Ovary (tissue), 9 donors: ENCODE results near the gene GPR135. TPM values are rescaled to one million over a fixed set of nuclear protein-coding genes. Genes with fewer than 3 reads are reported as not detected.

Experiments
- DNase-seq, 5 donors: peaks; one replicate each; pipeline ENCODE4 v3.0.0-alpha.2; 2019 to 2020
- H3K27ac ChIP-seq, 2 donors: fragments of 200-600 bp; one replicate each; pipeline versions ENCODE4 v1.5.1 to v1.8.0; 2019 to 2022
- H3K27me3 ChIP-seq: fragments of 200-600 bp; one replicate; pipeline ENCODE4 v1.8.0; 2022
- H3K36me3 ChIP-seq: fragments of 200-600 bp; sonication (generic); one replicate; pipeline ENCODE4 v1.5.1; 2019
- H3K4me1 ChIP-seq: one replicate; pipeline ENCODE4 v1.8.1; 2013; ENCODE audit warnings: mild to moderate bottlenecking, moderate library complexity; ENCODE audit not compliant: insufficient read depth
- H3K4me3 ChIP-seq: fragments of 200-600 bp; sonication (generic); one replicate; pipeline ENCODE4 v1.5.1; 2017
- H3K9me3 ChIP-seq, 2 donors: fragments of 200-600 bp in 1 of 2; sonication (generic) in 1 of 2; one replicate each; pipeline versions ENCODE4 v1.5.1 to v1.8.1; 2013 to 2019; ENCODE audit warnings: mild to moderate bottlenecking in 1 of 2, moderate library complexity in 1 of 2
- CTCF ChIP-seq, 3 donors: fragments of 450-650 bp in 2 of 3; fragments of 200-600 bp in 1 of 3; IDR thresholded peaks; one replicate each; pipeline versions ENCODE4 v1.5.1 to v1.8.0; 2016 to 2022; ENCODE audit warnings: antibody characterized with exemption in 3 of 3, mild to moderate bottlenecking in 1 of 3
- EP300 ChIP-seq: sonication (generic); formaldehyde crosslinking; IDR thresholded peaks from one replicate; pipeline ENCODE4 v1.6.1; 2017; ENCODE audit warnings: antibody characterized with exemption
- POLR2A ChIP-seq: fragments of 450-650 bp; IDR thresholded peaks from one replicate; pipeline ENCODE4 v1.6.1; 2017; ENCODE audit warnings: antibody characterized with exemption, mild to moderate bottlenecking, moderate library complexity
- WGBS, 3 donors: extraction: QIAGEN DNeasy Blood & Tissue Kit in 1 of 3; methylation state at CpG; one replicate each; pipeline versions ENCODE4 v1.1.5 to v1.1.7; 2013 to 2017; 5-methylcytosine and 5-hydroxymethylcytosine counted together
- intact Hi-C, 4 donors: fragments of 100-400 bp; cut with DNase I; formaldehyde crosslinking; loops; one replicate each; pipeline versions ENCODE4 v1.11.0 to v1.15.1; 2022 to 2023
- polyA plus RNA-seq, 2 donors: library from polyadenylated mRNA; stranded (reverse); fragments of 200-250 nt in 1 of 2; fragments of 350-450 nt in 1 of 2; fragmentation: Illumina TruSeq in 1 of 2; extraction: RNeasy Lipid Tissue Mini Kit (QIAGEN cat#74804) in 1 of 2; gene quantifications; one replicate each; pipeline ENCODE4 v1.2.3, GENCODE V29; 2013 to 2014
- total RNA-seq, 7 donors: library from RNA; depleted of rRNA in 2 of 7; stranded (reverse); fragments of >200 nt in 2 of 7; fragmentation: NEBNext Ultra II Directional in 3 of 7; extraction: Animal tissue kit (Norgen Biotek cat#: 25700) in 3 of 7; gene quantifications; one replicate each; pipeline versions ENCODE4 v1.1.0 to v1.2.4, GENCODE V29; 2016 to 2023
- donor health status: DM: no; HTN: no; CAD: no; lungs with moderate emphysema.
- donor health status: DM: no; HTN: no; CAD: no.
- donor health status: Bipolar disorder and iron deficiency.
- donor health status: DM: yes; HTN: yes; CAD: no.
- donor health status: DM: no; HTN: no; CAD: no.
- donor health status: DM: yes; HTN: yes; CAD: no.

Gene GPR135
- total and polyA plus RNA-seq, 9 donors, result 1.7 to 10.9 (median 6.8) TPM

- DNase-seq, result peak; percentile 67 to 83 (median 76)
- intact Hi-C loops, result no loop called here
- 0 to 1% (median 1%) methylated on average over 69 to 105 of the region's 105 CpGs for WGBS, 3 donors
Measured at GRCh38 chr14:59464486-59465315, 479 bp downstream of the GPR135 start.

GRCh38 chr14:59463787-59464485, 1.2 kb downstream of the GPR135 start:
- no peak for TF ChIP-seq CTCF (IDR thresholded peaks at IDR 0.05)
- TF ChIP-seq EP300, result no peak
- WGBS, 3 donors, result 47 to 57% (median 51%) methylated on average over 42 to 60 of the region's 60 CpGs
- H3K36me3 ChIP-seq, result no peaks in the 10 kb centered on the region
- H3K27ac ChIP-seq, result peak overlapping the region; percentile 79 to 84
- peaks cover 8% of the 10 kb centered on the region for H3K4me1 ChIP-seq
- H3K9me3 ChIP-seq, result no peaks in the 10 kb centered on the region
- intact Hi-C loops, result no loop called here
- peak in 4 of 5 donors; percentile 15 to 43 (median 38) for DNase-seq
- no peaks in the 10 kb centered on the region for H3K27me3 ChIP-seq
- H3K4me3 ChIP-seq, result peak overlapping the region; percentile 61

More at GRCh38 chr14:59464486-59465315, 479 bp downstream of the GPR135 start:
- H3K4me3 ChIP-seq, result peak overlapping the region; percentile 61
- H3K27me3 ChIP-seq, result no peaks in the 10 kb centered on the region
- peaks cover 8% of the 10 kb centered on the region for H3K4me1 ChIP-seq
- H3K27ac ChIP-seq, result peak overlapping the region; percentile 79 to 84
- no peaks in the 10 kb centered on the region for H3K9me3 ChIP-seq
- TF ChIP-seq EP300 (no peak), POLR2A (peak; percentile 18)
- H3K36me3 ChIP-seq, result no peaks in the 10 kb centered on the region

GRCh38 chr14:59461891-59462290, 3.3 kb downstream of the GPR135 start:
- 98 to 100% (median 100%) methylated on average over 1 of the region's 1 CpG for WGBS, 3 donors
- no peaks in the 10 kb centered on the region for H3K9me3 ChIP-seq
- no peaks in the 10 kb centered on the region for H3K27me3 ChIP-seq
- no peak overlapping the region for H3K4me3 ChIP-seq
- peaks cover 8% of the 10 kb centered on the region for H3K4me1 ChIP-seq
- DNase-seq, result no peak
- intact Hi-C loops, result no loop called here
- no peak overlapping the region for H3K27ac ChIP-seq
- TF ChIP-seq CTCF (IDR thresholded peaks at IDR 0.05) (no peak), POLR2A (no peak), EP300 (no peak)
- H3K36me3 ChIP-seq, result no peaks in the 10 kb centered on the region

- Histone ChIP-seq H3K9me3 (no peaks in the 10 kb centered on the region), H3K36me3 (no peaks in the 10 kb centered on the region), H3K27ac (no peak overlapping the region), H3K4me3 (no peak overlapping the region), H3K4me1 (peaks cover 6% of the 10 kb centered on the region), H3K27me3 (no peaks in the 10 kb centered on the region)
- TF ChIP-seq EP300, result no peak
- no peak for TF ChIP-seq POLR2A
- no peak for TF ChIP-seq CTCF (IDR thresholded peaks at IDR 0.05)
- WGBS, 3 donors, result 84 to 88% (median 85%) methylated on average over 1 of the region's 1 CpG
- intact Hi-C loops, result no loop called here
- no peak for DNase-seq
Measured at GRCh38 chr14:59460378-59460777, 4.8 kb downstream of the GPR135 start.

GRCh38 chr14:59458486-59458885, 6.7 kb downstream of the GPR135 start:
- TF ChIP-seq EP300, result no peak
- no peak for TF ChIP-seq POLR2A
- no peak for TF ChIP-seq CTCF (IDR thresholded peaks at IDR 0.05)
- H3K27ac ChIP-seq, result no peak overlapping the region
- intact Hi-C loops, result no loop called here

More at GRCh38 chr14:59458486-59458885, 6.7 kb downstream of the GPR135 start:
- Histone ChIP-seq H3K36me3 (no peaks in the 10 kb centered on the region), H3K4me1 (no peaks in the 10 kb centered on the region), H3K9me3 (no peaks in the 10 kb centered on the region), H3K27me3 (no peaks in the 10 kb centered on the region), H3K4me3 (no peak overlapping the region)
- DNase-seq, result no peak
- WGBS, 3 donors, result 93 to 100% (median 98%) methylated on average over 2 of the region's 2 CpGs
